Stimulated activated effector memory CD8-positive, alpha-beta T cell treated with anti-CD3 and anti-CD28 coated beads, Interleukin-12 subunit alpha, Interleukin-12 subunit beta, amount 100 ng/mL, for 72 hours (primary cell): ENCODE measurements around the gene SLC5A10.
"Not testable (repeated sequence)": the region's sequence is repeated elsewhere in the genome, so short reads cannot be mapped to it uniquely, and the experiment has no call there.

ENCODE experiments used
- ATAC-seq: fragments of 150-1000 bp; cut with Tn5 transposase; 2 replicates; pipeline ENCODE4 v1.10.0; 2021
- DNase-seq, 2 donors: peaks; one replicate each; pipeline ENCODE4 v3.0.0; 2021 to 2022; ENCODE audit warnings: low spot score in 2 of 2
- H3K27ac Mint-ChIP-seq: one replicate; pipeline ENCODE4 v1.8.0; 2022; ENCODE audit warnings: mild to moderate bottlenecking, mixed read lengths
- H3K36me3 Mint-ChIP-seq: one replicate; pipeline ENCODE4 v1.8.0; 2022; ENCODE audit warnings: mild to moderate bottlenecking, mixed read lengths
- H3K4me1 Mint-ChIP-seq: one replicate; pipeline ENCODE4 v1.8.0; 2022; ENCODE audit warnings: mixed read lengths
- H3K4me3 Mint-ChIP-seq: one replicate; pipeline ENCODE4 v1.8.0; 2022; ENCODE audit warnings: mild to moderate bottlenecking, mixed read lengths
- H3K9me3 Mint-ChIP-seq: one replicate; pipeline ENCODE4 v1.8.0; 2022; ENCODE audit warnings: mixed read lengths

Gene SLC5A10

DNA sequence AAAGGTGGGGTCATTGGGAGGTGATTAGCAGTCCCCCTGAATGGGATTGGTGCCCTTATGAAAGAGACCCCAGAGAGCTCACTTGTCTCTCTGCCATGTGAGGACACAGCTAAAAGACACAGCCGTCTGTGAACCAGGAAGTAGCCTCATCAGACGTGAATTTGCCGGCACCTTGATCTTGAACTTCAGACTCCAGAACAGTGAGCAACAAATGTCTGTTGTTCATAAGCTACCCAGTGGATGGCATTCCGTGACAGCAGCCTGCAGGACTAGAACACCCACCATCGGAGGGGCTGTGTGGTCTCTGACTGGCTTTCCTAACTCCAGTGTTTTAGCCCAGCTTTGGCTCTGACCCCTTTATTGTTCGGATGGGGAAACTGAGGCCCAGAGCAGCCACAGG lies 85.6 kb downstream of the SLC5A10 start:
- not testable (repeated sequence) for ATAC-seq, H3K9me3 Mint-ChIP-seq, H3K36me3 Mint-ChIP-seq, H3K4me3 Mint-ChIP-seq, H3K27ac Mint-ChIP-seq, DNase-seq, H3K4me1 Mint-ChIP-seq

DNA sequence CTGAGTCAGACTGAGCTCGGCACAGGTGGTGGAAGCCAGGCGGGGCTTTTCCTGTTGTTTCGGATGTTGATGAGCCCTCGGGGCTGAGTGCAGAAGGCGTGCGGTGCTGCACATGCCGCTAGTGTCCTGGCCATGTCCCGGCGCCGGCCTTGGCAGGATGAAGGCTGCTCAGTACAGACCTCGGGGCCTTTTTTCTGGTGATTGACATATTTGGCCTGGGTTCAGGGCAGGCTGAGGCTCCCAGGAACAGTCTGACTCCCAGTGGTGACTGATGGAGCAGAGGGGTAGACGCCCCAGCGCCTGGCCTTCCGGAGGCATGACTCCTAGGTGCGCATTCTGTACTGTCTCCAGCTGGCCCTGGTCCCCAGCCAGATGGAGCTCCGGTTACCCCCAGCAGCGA lies 86.0 kb downstream of the SLC5A10 start:
- not testable (repeated sequence) for DNase-seq, H3K36me3 Mint-ChIP-seq, ATAC-seq, H3K27ac Mint-ChIP-seq, H3K4me3 Mint-ChIP-seq, H3K4me1 Mint-ChIP-seq, H3K9me3 Mint-ChIP-seq

DNA sequence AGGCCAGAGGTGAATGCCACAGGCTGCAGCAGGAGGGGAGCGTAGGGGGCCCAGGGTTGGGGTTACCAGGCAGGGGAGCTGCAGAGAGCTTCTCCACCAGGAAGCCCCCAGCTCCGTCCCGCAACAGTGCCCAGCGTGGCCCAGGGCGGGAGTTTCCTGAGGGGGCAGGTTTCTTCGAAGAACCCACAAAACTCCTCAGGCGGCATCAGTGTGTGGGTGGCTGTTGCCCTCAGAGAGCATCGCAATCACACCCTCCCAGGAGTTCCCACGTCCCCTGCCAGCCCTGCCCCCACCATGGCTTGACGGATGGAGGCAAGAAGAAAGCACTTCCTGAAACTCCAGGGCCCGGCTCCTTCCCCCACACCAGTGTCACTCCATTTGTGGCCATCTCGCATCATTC lies 86.8 kb downstream of the SLC5A10 start:
- H3K27ac Mint-ChIP-seq, H3K4me3 Mint-ChIP-seq, H3K4me1 Mint-ChIP-seq, H3K36me3 Mint-ChIP-seq, DNase-seq, H3K9me3 Mint-ChIP-seq: not testable (repeated sequence)
- ATAC-seq: peak; percentile 17

DNA sequence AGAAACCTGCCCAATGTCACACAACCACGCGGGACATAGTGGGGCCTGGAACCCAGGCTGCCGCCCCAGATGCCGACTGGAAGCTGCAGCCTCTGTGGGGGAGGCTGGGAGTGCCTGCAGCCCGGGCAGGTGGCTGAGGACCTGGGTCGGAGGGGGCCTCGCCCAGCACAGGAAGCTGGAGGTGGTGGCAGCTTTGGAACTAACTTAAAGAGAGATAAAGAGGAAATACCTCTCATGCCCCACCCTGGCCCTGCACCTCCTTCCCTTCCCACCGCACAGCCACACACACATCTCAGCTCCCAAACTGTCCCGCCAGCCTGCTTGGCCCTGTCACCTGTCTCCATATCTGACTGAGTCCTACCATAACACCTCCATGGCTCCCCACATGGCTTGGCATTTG lies 88.4 kb downstream of the SLC5A10 start:
- not testable (repeated sequence) for ATAC-seq, H3K9me3 Mint-ChIP-seq, H3K27ac Mint-ChIP-seq, H3K4me1 Mint-ChIP-seq, DNase-seq, H3K4me3 Mint-ChIP-seq, H3K36me3 Mint-ChIP-seq

DNA sequence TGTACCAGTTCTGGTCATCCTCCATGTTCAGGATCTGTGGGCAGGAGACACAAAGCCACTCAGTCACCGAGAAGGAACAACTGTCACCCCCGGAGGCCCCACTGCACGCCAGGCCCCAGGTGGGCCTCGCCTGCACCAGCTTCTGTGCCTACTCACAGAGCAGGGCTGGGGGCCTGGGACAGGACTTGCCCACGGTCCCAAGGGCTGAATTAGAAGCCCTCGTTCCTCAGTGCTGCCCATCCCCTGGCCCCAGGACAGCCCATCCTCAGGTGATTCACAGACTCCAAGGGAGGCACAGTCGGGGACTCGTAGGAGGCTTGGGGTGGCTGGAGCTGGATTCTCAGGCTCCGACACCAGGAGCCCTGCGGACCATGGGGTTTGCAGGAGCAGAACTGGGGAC lies 89.9 kb downstream of the SLC5A10 start:
- not testable (repeated sequence) for H3K9me3 Mint-ChIP-seq, H3K36me3 Mint-ChIP-seq, H3K4me1 Mint-ChIP-seq, ATAC-seq, H3K4me3 Mint-ChIP-seq, DNase-seq, H3K27ac Mint-ChIP-seq

DNA sequence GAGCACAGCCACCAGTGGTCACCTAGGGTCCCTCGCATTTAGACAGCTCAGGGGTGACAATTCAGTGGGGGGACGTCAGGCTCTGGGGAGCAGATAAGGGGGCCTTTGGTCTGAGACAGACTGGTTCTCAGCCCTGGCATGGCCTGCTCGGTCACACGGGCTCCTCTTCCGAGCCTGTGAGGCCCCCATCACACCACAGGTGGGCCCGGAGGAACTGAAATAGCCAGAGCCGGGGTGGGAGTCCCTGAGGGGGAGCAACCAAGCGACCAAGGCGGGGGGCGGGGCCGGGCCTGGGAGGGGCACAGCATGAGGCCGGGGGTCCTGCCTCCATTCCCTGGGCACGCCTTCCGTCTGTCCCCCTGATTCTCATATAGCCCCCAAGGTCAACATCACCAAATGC lies 90.4 kb downstream of the SLC5A10 start:
- ATAC-seq, H3K4me1 Mint-ChIP-seq, H3K36me3 Mint-ChIP-seq, DNase-seq, H3K27ac Mint-ChIP-seq, H3K4me3 Mint-ChIP-seq, H3K9me3 Mint-ChIP-seq: not testable (repeated sequence)

DNA sequence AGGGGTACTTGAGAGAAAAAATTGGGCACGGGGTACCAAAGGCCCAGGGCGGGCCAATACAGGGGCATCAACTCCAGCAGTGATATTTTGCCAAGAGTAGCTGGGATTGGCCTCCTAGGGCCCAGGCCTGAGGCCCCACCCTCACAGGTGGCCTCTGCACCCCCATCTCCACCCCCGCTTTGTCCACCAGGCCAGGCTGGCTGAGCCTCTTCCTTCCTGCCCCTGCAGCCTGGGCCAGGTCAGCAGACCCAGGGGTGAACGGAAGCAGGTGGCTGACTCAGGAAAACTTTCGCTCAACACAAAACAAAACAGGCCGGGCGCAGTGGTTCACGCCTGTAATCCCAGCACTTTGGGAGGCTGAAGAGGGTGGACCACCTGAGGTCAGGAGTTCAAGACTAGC lies 91.1 kb downstream of the SLC5A10 start:
- not testable (repeated sequence) for H3K4me3 Mint-ChIP-seq

DNA sequence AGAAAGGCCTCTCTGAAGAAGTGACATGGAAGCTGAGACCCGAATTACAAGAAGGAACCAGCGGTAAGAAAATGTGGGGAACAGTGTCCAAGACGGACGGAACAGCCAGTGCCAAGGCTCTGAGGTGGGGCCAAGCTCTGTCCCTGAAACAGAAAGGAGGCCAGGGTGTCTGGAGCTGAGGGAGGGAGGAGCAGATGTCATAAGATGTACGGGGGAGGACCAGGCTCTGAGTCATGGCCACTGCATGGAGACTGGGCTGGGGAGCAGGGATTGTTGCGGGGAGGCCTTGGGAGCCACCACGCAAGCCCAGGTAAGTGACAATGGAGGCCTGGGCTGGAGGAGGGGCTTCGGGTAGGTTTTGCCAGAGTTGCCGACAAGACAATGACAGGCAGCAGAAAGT lies 92.7 kb downstream of the SLC5A10 start:
- H3K27ac Mint-ChIP-seq, H3K4me3 Mint-ChIP-seq, H3K4me1 Mint-ChIP-seq, H3K9me3 Mint-ChIP-seq, H3K36me3 Mint-ChIP-seq, DNase-seq: not testable (repeated sequence)
- peak; percentile 20 for ATAC-seq

More for the DNA sequence above, 91.1 kb downstream of the SLC5A10 start:
- ATAC-seq, H3K27ac Mint-ChIP-seq, H3K36me3 Mint-ChIP-seq, DNase-seq, H3K4me1 Mint-ChIP-seq, H3K9me3 Mint-ChIP-seq: not testable (repeated sequence)

DNA sequence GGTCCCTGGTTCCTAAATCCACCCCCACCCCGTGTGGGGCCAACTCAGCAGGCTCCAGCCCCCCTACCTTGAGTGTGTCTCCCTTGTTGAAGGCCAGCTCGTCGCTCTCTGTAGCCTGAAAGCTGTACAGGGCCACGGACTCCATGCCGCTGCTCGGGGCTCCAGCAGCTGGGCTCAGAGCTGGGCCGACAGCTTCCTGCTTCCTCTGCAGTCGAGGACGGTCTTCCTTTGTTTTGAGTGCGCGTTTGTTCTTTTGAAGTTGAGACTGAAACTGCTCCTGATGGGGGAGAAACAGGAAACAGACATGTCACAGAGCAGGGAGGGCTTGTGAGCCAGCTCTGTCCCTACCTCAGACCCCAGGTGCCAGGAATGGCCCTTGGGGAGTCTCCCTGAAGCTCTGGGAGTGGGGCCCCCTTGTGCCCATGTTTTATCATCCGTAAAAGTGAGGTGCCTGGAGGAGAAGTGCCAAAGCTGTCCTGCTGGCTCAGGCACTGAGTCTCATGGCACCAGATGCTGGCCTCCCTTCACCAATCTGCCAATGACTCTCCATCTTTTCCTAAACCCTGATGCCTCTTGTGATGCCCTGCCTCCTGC lies 94.9 kb downstream of the SLC5A10 start, which contains the start of gene GRAP:
Gene GRAP (minus strand): TSS at position 176 of the 594 bp plus-strand sequence. CDS start 31 bp downstream, at position 145.
- not testable (repeated sequence) for H3K9me3 Mint-ChIP-seq, H3K27ac Mint-ChIP-seq, H3K36me3 Mint-ChIP-seq, H3K4me1 Mint-ChIP-seq, DNase-seq, H3K4me3 Mint-ChIP-seq
- peak; percentile 76 for ATAC-seq

DNA sequence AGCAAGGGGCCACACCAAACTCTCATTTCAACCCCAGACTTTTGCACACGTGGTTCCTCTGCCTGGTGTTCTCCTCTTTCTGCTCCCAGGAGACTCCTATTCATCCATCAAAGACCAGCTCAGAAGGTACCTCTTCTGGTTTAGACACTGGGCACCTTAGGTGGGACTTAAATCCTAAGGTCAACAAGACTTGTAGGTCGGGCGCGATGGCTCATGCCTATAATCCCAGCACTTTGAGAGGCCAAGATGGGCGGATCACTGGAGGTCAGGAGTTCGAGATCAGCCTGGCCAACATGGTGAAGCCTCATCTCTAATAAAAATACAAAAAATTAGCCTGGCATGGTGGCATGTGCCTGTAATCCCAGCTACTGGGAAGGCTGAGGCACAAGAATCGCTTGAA lies 95.5 kb downstream of the SLC5A10 start:
- not testable (repeated sequence) for H3K4me3 Mint-ChIP-seq, ATAC-seq, H3K36me3 Mint-ChIP-seq, H3K9me3 Mint-ChIP-seq, DNase-seq, H3K4me1 Mint-ChIP-seq, H3K27ac Mint-ChIP-seq

DNA sequence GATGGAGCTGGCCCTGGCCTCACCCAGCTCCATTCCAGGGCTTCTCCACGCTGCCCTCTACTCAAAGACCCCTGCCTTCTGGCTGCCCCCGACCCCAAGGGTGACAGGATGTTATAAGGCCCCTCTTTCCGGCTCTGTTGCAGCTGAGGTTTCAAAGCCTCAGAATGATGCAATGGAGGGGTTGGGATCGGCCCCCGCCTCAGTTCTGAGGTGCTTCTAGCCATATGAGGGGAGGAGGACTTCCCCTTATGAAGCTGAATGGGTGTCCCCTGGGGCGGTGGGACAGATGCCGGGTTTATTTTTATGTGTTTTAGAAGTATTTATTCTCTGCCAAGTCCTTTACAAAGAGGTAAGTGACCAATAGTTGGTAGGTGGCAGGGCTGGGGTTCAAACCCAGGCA lies 96.9 kb downstream of the SLC5A10 start:
- not testable (repeated sequence) for H3K9me3 Mint-ChIP-seq, H3K36me3 Mint-ChIP-seq, H3K4me3 Mint-ChIP-seq, ATAC-seq, H3K4me1 Mint-ChIP-seq, DNase-seq, H3K27ac Mint-ChIP-seq

DNA sequence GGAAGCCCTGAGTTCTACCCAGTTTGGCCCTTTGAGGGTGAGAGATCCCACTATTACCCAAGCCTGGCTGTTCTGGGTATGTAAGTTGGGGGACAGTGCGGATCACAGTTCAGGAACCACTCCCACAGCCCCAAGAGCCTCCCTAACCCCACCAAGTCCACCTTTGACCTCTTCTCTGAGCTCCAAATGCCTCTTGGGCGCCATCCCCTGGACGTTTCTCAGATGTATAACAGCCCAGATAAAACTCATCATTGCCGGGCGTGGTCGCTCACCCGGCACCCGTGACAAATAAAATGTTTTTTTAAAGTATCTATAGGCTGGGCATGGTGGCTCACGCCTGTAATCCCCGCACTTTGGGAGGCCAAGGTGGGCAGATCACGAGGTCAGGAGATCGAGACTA lies 103.5 kb downstream of the SLC5A10 start:
- DNase-seq, H3K27ac Mint-ChIP-seq, H3K4me3 Mint-ChIP-seq, H3K9me3 Mint-ChIP-seq, H3K4me1 Mint-ChIP-seq, H3K36me3 Mint-ChIP-seq: not testable (repeated sequence)
- peak; percentile 92 for ATAC-seq

DNA sequence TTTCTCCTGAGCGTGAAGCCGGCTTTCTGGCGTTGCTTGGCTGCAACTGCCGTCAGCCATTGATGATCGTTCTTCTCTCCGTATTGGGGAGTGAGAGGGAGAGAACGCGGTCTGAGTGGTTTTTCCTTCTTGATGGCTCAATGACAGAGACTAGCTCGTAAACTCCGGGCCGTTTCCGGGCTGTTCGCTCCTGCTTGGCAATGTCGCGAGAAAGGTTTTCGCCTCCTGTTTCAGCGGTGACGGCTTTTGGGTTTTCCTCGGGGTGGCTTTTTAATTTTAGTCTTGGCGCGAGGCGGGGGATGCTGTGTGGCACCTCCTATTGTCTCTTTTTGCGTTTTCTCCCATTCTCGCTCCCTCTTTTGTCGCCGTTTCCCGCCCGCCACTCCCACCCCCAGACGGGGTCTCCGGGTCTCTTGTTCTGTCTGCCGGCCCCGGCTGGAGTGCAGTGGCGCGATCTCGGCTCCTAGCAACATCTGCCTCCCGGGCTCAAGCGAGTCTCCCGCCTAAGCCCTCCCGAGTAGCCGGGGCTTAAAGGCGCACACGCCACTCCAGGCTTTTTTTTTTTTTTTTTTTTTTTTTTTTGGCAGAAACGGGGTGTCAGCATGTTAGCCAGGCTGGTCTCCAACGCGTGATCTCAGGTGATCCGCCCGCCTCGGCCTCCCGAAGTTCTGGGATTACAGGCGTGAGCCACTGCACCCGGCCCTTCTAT lies 110.2 kb downstream of the SLC5A10 start:
- not testable (repeated sequence) for H3K27ac Mint-ChIP-seq, H3K9me3 Mint-ChIP-seq, H3K4me3 Mint-ChIP-seq, H3K36me3 Mint-ChIP-seq, H3K4me1 Mint-ChIP-seq
- ATAC-seq (peak; percentile 62), DNase-seq (peak in 1 of 2 donors; percentile 95)

DNA sequence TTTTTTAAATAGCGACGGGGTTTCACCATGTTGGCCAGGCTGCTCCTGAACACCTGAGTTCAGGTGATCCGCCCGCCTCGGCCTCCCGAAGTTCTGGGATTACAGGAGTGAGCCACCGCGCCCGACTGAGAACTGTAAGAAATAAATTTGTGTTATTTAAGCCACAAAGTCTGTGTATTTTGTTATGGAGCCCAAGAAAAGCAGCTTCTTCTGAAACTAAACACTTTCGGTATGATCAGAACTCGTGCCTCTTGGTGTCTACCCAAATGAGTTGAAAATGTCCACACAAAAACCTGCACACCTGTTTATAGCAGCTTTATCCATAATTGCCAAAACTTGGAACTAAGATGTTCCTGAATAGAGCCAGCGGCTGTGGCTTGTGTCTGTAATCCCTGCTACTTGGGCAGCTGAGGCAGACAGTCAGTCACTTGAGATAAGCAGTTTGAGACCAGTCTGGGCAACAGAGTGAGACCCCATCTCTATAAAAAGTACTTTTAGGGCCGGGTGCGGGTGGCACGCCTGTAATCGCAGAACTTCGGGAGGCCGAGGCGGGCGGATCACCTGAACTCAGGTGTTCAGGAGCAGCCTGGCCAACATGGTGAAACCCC lies 110.9 kb downstream of the SLC5A10 start:
- not testable (repeated sequence) for H3K4me1 Mint-ChIP-seq, H3K9me3 Mint-ChIP-seq, DNase-seq, H3K36me3 Mint-ChIP-seq
- Mint-ChIP-seq H3K27ac (peak overlapping the region; percentile 99), H3K4me3 (peak overlapping the region; percentile 50)
- peak; percentile 87 for ATAC-seq

DNA sequence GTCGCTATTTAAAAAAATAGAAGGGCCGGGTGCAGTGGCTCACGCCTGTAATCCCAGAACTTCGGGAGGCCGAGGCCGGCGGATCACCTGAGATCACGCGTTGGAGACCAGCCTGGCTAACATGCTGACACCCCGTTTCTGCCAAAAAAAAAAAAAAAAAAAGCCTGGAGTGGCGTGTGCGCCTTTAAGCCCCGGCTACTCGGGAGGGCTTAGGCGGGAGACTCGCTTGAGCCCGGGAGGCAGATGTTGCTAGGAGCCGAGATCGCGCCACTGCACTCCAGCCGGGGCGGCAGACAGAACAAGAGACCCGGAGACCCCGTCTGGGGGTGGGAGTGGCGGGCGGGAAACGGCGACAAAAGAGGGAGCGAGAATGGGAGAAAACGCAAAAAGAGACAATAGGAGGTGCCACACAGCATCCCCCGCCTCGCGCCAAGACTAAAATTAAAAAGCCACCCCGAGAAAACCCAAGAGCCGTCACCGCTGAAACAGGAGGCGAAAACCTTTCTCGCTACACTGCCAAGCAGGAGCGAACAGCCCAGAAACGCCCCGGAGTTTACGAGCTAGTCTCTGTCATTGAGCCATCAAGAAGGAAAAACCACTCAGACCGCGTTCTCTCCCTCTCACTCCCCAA lies 111.5 kb downstream of the SLC5A10 start:
- peak overlapping the region; percentile 99 for H3K27ac Mint-ChIP-seq
- DNase-seq (peak; percentile 71 to 93), ATAC-seq (peak; percentile 59)
- H3K4me1 Mint-ChIP-seq, H3K36me3 Mint-ChIP-seq, H3K9me3 Mint-ChIP-seq: not testable (repeated sequence)
- peak overlapping the region; percentile 50 for H3K4me3 Mint-ChIP-seq

DNA sequence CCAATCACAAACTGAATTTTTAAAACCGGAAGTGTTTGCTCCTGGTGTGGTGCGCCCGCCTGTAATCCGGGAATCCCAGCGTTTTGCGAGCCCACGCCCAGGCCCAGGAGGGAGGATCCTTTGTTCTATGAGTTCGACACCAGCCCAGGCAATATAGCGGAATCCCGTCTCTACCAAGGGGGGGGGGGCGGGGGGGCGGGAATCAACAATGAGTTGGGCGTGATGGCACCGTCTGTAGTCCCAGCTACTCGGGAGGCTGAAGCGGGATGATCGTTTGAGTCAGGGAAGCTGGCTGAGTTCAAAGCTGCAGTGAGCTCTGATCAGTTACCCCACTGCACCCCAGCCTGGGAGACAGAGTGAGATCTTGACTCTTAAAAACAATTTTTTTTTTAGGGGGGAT lies 112.4 kb downstream of the SLC5A10 start:
- H3K27ac Mint-ChIP-seq: peak overlapping the region; percentile 99
- not testable (repeated sequence) for DNase-seq, H3K9me3 Mint-ChIP-seq, H3K36me3 Mint-ChIP-seq, H3K4me1 Mint-ChIP-seq, ATAC-seq, H3K4me3 Mint-ChIP-seq
